ENCODE measurements around the gene FRMPD1. TPM values are rescaled to one million over a fixed set of nuclear protein-coding genes. Genes with fewer than 3 reads are reported as not detected.
"Not testable (repeated sequence)": the region's sequence is repeated elsewhere in the genome, so short reads cannot be mapped to it uniquely, and the experiment has no call there.

FRMPD1 gene
- total and polyA plus RNA-seq, 7 experiments from 2014 or later = not detected

- no peaks in the 10 kb centered on the region for H3K27me3 ChIP-seq (ENCODE audit: control insufficient read depth in 2 of 2, insufficient read depth in 2 of 2, low read length in 2 of 2)
- Mint-ChIP-seq H3K9me3 (no peaks in the 10 kb centered on the region), H3K4me1 (peaks cover 26 to 52% (median 33%) of the 10 kb centered on the region in 7 donors), H3K27ac (peak within 1 kb of the TSS; percentile 68 to 95 (median 92)), H3K36me3 (peaks cover 0 to 4% (median 0%) of the 10 kb centered on the region in 5 donors), H3K4me3 (peak within 1 kb of the TSS; percentile 87 to 98 (median 96)), H3K27me3 (no peaks in the 10 kb centered on the region)
- DNase-seq (peak; percentile 50 to 78 (median 70)), ATAC-seq (peak; percentile 95)
- intact Hi-C loops (cut with micrococcal nuclease) = loop anchor here (1.0 to 5.0 kb wide), 9 partner anchors 32 to 314 kb away; partner anchors contain the start of genes DCAF10 (in 2 of the 2), EXOSC3 (in 2 of the 2), POLR1E (in 2 of the 2) and TOMM5 (in 2 of the 2)
- H3K9me3 ChIP-seq (ENCODE audit: control insufficient read depth in 2 of 3, low read length in 3 of 3) = no peaks in the 10 kb centered on the region
- ChIA-PET CTCF (interaction anchor here (1.1 kb wide), 1 partner anchor 152 kb away, joined by 4 read pairs; no protein-coding TSS in a partner anchor), POLR2A (interaction anchor here (0.7 to 3.4 kb wide), 4 partner anchors 13 to 44 kb away, joined by 3 to 14 read pairs (median 4); partner anchors contain the start of gene EXOSC3)
- H3K4me1 ChIP-seq (ENCODE audit: control insufficient read depth in 2 of 2, insufficient read depth in 2 of 2, low read length in 2 of 2) = peaks cover 9 to 11% of the 10 kb centered on the region in 2 donors
- peak within 1 kb of the TSS; percentile 87 for H3K27ac ChIP-seq (ENCODE audit: low read depth, low read length)
- no peaks in the 10 kb centered on the region for H3K36me3 ChIP-seq (ENCODE audit: control insufficient read depth in 2 of 3, insufficient read depth in 3 of 3, low read length in 3 of 3)
- H3K4me3 ChIP-seq (ENCODE audit: low read length) = peak within 1 kb of the TSS; percentile 92
These were observed 102.9 kb downstream of the FRMPD1 start, which contains the start of gene TRMT10B for GRCh38 chr9:37753489-37754190. TSS of gene TRMT10B (plus strand) at chr9:37753805. CDS start at chr9:37761932, 8,127 bp downstream.

- peak overlapping the region in 2 of 9 donors; percentile 34 to 44 for H3K27ac Mint-ChIP-seq
- H3K36me3 Mint-ChIP-seq = peaks cover 4 to 10% (median 7%) of the 10 kb centered on the region in 5 donors
- Histone ChIP-seq H3K4me3 (ENCODE audit: low read length) (no peak overlapping the region), H3K36me3 (ENCODE audit: control insufficient read depth in 2 of 3, insufficient read depth in 3 of 3, low read length in 3 of 3) (no peaks in the 10 kb centered on the region), H3K27ac (ENCODE audit: low read depth, low read length) (no peak overlapping the region), H3K9me3 (ENCODE audit: control insufficient read depth in 2 of 3, low read length in 3 of 3) (no peaks in the 10 kb centered on the region), H3K4me1 (ENCODE audit: control insufficient read depth in 2 of 2, insufficient read depth in 2 of 2, low read length in 2 of 2) (peaks cover 7 to 9% of the 10 kb centered on the region in 2 donors), H3K27me3 (ENCODE audit: control insufficient read depth in 2 of 2, insufficient read depth in 2 of 2, low read length in 2 of 2) (no peaks in the 10 kb centered on the region)
- intact Hi-C loops (cut with micrococcal nuclease) = no loop called here
- no peaks in the 10 kb centered on the region for H3K9me3 Mint-ChIP-seq
- H3K27me3 Mint-ChIP-seq = no peaks in the 10 kb centered on the region
- POLR2A ChIA-PET = no interaction called here
- no peak for ATAC-seq
- peaks cover 22 to 42% (median 30%) of the 10 kb centered on the region in 7 donors for H3K4me1 Mint-ChIP-seq
- CTCF ChIA-PET = no interaction called here
- no peak for DNase-seq
- no peak overlapping the region for H3K4me3 Mint-ChIP-seq
These were observed 108.0 kb downstream of the FRMPD1 start for GRCh38 chr9:37758747-37759146.

GRCh38 chr9:37760416-37761161 is 109.8 kb downstream of the FRMPD1 start:
- Histone ChIP-seq H3K4me1 (ENCODE audit: control insufficient read depth in 2 of 2, insufficient read depth in 2 of 2, low read length in 2 of 2) (no peaks in the 10 kb centered on the region), H3K36me3 (ENCODE audit: control insufficient read depth in 2 of 3, insufficient read depth in 3 of 3, low read length in 3 of 3) (peaks cover 0 to 5% (median 0%) of the 10 kb centered on the region in 3 experiments), H3K27ac (ENCODE audit: low read depth, low read length) (no peak overlapping the region), H3K9me3 (ENCODE audit: control insufficient read depth in 2 of 3, low read length in 3 of 3) (no peaks in the 10 kb centered on the region), H3K4me3 (ENCODE audit: low read length) (no peak overlapping the region), H3K27me3 (ENCODE audit: control insufficient read depth in 2 of 2, insufficient read depth in 2 of 2, low read length in 2 of 2) (no peaks in the 10 kb centered on the region)
- Mint-ChIP-seq H3K27me3 (no peaks in the 10 kb centered on the region), H3K4me3 (no peak overlapping the region), H3K36me3 (peaks cover 4 to 22% (median 17%) of the 10 kb centered on the region in 5 donors), H3K4me1 (peaks cover 7 to 26% (median 15%) of the 10 kb centered on the region in 7 donors), H3K27ac (peak overlapping the region in 2 of 9 donors; percentile 1 to 41), H3K9me3 (no peaks in the 10 kb centered on the region)
- no peak for DNase-seq
- intact Hi-C loops (cut with micrococcal nuclease) = no loop called here
- CTCF ChIA-PET = interaction anchor here (0.8 kb wide), 1 partner anchor 12 kb away, joined by 4 read pairs; no protein-coding TSS in a partner anchor
- no peak for ATAC-seq
- POLR2A ChIA-PET = no interaction called here

- intact Hi-C loops (cut with micrococcal nuclease) = no loop called here
- Histone ChIP-seq H3K9me3 (ENCODE audit: control insufficient read depth in 2 of 3, low read length in 3 of 3) (no peaks in the 10 kb centered on the region), H3K4me1 (ENCODE audit: control insufficient read depth in 2 of 2, insufficient read depth in 2 of 2, low read length in 2 of 2) (no peaks in the 10 kb centered on the region), H3K27me3 (ENCODE audit: control insufficient read depth in 2 of 2, insufficient read depth in 2 of 2, low read length in 2 of 2) (no peaks in the 10 kb centered on the region), H3K27ac (ENCODE audit: low read depth, low read length) (no peak overlapping the region), H3K36me3 (ENCODE audit: control insufficient read depth in 2 of 3, insufficient read depth in 3 of 3, low read length in 3 of 3) (peaks cover 0 to 5% (median 0%) of the 10 kb centered on the region in 3 experiments), H3K4me3 (ENCODE audit: low read length) (no peak overlapping the region)
- no peaks in the 10 kb centered on the region for H3K27me3 Mint-ChIP-seq
- no peak overlapping the region for H3K4me3 Mint-ChIP-seq
- CTCF ChIA-PET = no interaction called here
- ATAC-seq = no peak
- no peaks in the 10 kb centered on the region for H3K9me3 Mint-ChIP-seq
- POLR2A ChIA-PET = no interaction called here
- H3K27ac Mint-ChIP-seq = no peak overlapping the region
- no peak for DNase-seq
- H3K4me1 Mint-ChIP-seq = peaks cover 0 to 23% (median 8%) of the 10 kb centered on the region in 7 donors
- peaks cover 4 to 26% (median 17%) of the 10 kb centered on the region in 5 donors for H3K36me3 Mint-ChIP-seq
These were observed 110.8 kb downstream of the FRMPD1 start for GRCh38 chr9:37761511-37761910.

GRCh38 chr9:37765263-37765662 is 114.5 kb downstream of the FRMPD1 start:
- H3K27ac Mint-ChIP-seq; H3K27me3 Mint-ChIP-seq; CTCF ChIA-PET; ATAC-seq; POLR2A ChIA-PET; H3K9me3 Mint-ChIP-seq; H3K4me3 Mint-ChIP-seq; H3K4me3 ChIP-seq (ENCODE audit: low read length); H3K4me1 ChIP-seq (ENCODE audit: control insufficient read depth in 2 of 2, insufficient read depth in 2 of 2, low read length in 2 of 2); intact Hi-C loops (cut with micrococcal nuclease); H3K27ac ChIP-seq (ENCODE audit: low read depth, low read length); DNase-seq; H3K27me3 ChIP-seq (ENCODE audit: control insufficient read depth in 2 of 2, insufficient read depth in 2 of 2, low read length in 2 of 2); H3K9me3 ChIP-seq (ENCODE audit: control insufficient read depth in 2 of 3, low read length in 3 of 3): not testable (repeated sequence)
- Mint-ChIP-seq H3K36me3 (peaks cover 4 to 35% (median 17%) of the 10 kb centered on the region in 5 donors), H3K4me1 (peaks cover 0 to 14% (median 4%) of the 10 kb centered on the region in 7 donors)
- peaks cover 0 to 16% (median 0%) of the 10 kb centered on the region in 3 experiments for H3K36me3 ChIP-seq (ENCODE audit: control insufficient read depth in 2 of 3, insufficient read depth in 3 of 3, low read length in 3 of 3)

GRCh38 chr9:37769306-37769705 is 118.6 kb downstream of the FRMPD1 start:
- no peak overlapping the region for H3K4me3 Mint-ChIP-seq
- peak overlapping the region in 3 of 9 donors; percentile 21 to 48 (median 26) for H3K27ac Mint-ChIP-seq
- H3K27me3 Mint-ChIP-seq = no peaks in the 10 kb centered on the region
- ChIA-PET POLR2A (interaction anchor here (0.7 to 3.7 kb wide), 4 partner anchors 8 to 15 kb away, joined by 3 to 9 read pairs (median 4); partner anchors contain the start of gene EXOSC3), CTCF (no interaction called here)
- H3K36me3 ChIP-seq (ENCODE audit: control insufficient read depth in 2 of 3, insufficient read depth in 3 of 3, low read length in 3 of 3) = peaks cover 5 to 33% (median 5%) of the 10 kb centered on the region in 3 experiments
- no peak for DNase-seq
- intact Hi-C loops (cut with micrococcal nuclease) = no loop called here
- ATAC-seq = no peak
- H3K9me3 ChIP-seq (ENCODE audit: control insufficient read depth in 2 of 3, low read length in 3 of 3) = no peaks in the 10 kb centered on the region
- H3K4me3 ChIP-seq (ENCODE audit: low read length) = no peak overlapping the region
- peaks cover 0 to 14% (median 2%) of the 10 kb centered on the region in 7 donors for H3K4me1 Mint-ChIP-seq
- H3K27ac ChIP-seq (ENCODE audit: low read depth, low read length) = no peak overlapping the region
- H3K27me3 ChIP-seq (ENCODE audit: control insufficient read depth in 2 of 2, insufficient read depth in 2 of 2, low read length in 2 of 2) = no peaks in the 10 kb centered on the region
- H3K9me3 Mint-ChIP-seq = no peaks in the 10 kb centered on the region
- no peaks in the 10 kb centered on the region for H3K4me1 ChIP-seq (ENCODE audit: control insufficient read depth in 2 of 2, insufficient read depth in 2 of 2, low read length in 2 of 2)
- peaks cover 0 to 49% (median 11%) of the 10 kb centered on the region in 5 donors for H3K36me3 Mint-ChIP-seq
